GM20431 (cell line): ENCODE measurements around the gene CSRP2.

Experiments
- in situ Hi-C: fragments of 300-500 bp; cut with MseI, MboI; formaldehyde crosslinking; loops from one replicate; pipeline ENCODE4 v1.15.0; 2020; ENCODE audit warnings: low sequenced_read_pairs; ENCODE audit not compliant: unreplicated experiment

Gene CSRP2

DNA sequence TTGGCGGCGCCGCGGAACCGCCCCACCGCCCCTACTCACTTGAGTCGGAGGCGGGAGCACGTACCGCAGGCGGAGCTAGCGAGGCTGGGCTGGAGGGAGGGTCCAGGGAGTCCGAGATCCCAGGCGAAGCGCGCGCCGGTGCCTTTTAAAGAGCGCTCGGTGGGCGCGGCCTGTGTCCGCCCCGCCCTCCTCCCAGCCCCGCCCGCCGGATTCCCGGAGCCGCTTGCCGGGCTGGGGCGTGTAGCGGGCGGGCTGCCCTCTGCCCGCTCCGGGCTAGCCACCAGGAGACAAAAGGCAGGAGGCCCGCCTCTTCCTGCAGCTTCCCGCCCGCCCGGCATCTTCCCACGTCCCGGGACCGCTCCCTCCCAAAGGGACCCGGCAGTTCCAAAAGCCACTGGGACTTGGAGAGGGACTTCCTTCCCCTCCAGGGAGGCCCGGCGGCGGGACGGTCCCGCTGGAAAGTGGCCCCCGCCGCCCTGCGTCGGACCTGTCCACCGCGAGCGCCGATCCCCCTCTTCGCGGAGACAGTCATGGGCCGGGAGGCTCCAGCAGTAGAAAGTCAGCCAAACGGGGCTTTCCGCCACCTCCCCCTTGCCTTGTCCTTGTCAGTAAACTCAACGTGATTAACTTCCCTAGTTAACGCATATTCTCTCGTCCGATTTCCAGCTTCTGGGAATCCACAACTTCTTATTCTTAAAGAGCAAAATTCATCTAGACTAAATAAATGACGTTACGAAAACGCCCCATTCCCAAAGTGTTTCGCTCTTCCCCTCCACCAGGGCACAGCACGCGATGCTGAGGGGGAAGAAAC is at the start of gene CSRP2:
CSRP2 (minus strand) TSS at position 121 of the 811 bp plus-strand sequence. CDS start 12,759 bp downstream, outside the sequence.
- in situ Hi-C loops = no loop called here

DNA sequence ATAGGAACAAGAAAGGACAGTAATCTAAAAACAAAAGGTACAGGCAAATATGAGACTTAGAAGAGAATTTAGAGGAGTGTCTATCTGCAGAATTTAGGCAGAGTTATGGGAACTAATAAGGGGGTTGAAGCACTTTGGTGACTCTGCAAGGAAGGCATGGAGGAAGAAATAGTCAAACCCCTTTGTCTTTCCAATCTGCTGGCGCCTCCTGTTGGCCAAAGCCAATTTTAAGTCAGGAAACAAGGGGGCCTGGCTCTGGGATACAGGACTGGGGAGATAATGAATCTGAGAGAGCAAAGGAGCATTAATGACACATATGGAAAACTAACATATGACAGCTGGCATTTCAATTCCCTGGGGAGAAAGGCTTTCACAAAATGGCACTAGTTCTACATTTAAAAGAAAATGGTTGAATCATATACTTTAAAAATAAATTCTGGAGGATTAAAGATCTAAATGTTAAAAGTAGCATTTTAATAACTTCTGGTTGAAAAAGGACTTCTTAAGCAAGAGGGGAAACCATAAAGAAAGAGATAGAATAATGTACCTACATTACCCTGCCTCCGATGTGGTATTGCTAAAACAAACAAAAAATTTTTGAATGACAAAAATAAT is 48.5 kb upstream of the CSRP2 start:
- in situ Hi-C loops = loop anchor here (25.0 kb wide), 1 partner anchor 315 kb away; no protein-coding TSS in a partner anchor

- in situ Hi-C loops = loop anchor here (25.0 kb wide), 1 partner anchor 313 kb away; no protein-coding TSS in a partner anchor
Observed at GRCh38 chr12:76925135-76925534, 46.3 kb upstream of the CSRP2 start.

DNA sequence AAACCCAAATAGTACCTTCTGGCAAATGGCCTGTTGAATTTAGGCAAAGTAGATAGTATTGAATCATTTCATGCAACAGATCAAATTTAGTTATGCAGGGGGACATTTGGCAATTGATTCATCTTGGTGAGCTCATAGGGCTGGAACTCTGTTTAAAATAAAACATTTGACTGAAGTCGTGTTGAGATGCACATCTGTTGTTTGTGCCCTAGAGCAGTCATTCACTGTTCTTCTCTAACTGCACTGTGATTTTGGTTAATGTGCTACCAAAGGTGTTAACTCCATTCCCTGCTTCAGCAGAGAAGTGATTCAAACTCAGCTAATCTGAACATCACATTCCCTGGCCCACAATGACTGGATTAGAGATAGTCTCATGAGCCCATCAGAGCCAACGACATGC is 44.0 kb upstream of the CSRP2 start:
- in situ Hi-C loops = no loop called here

DNA sequence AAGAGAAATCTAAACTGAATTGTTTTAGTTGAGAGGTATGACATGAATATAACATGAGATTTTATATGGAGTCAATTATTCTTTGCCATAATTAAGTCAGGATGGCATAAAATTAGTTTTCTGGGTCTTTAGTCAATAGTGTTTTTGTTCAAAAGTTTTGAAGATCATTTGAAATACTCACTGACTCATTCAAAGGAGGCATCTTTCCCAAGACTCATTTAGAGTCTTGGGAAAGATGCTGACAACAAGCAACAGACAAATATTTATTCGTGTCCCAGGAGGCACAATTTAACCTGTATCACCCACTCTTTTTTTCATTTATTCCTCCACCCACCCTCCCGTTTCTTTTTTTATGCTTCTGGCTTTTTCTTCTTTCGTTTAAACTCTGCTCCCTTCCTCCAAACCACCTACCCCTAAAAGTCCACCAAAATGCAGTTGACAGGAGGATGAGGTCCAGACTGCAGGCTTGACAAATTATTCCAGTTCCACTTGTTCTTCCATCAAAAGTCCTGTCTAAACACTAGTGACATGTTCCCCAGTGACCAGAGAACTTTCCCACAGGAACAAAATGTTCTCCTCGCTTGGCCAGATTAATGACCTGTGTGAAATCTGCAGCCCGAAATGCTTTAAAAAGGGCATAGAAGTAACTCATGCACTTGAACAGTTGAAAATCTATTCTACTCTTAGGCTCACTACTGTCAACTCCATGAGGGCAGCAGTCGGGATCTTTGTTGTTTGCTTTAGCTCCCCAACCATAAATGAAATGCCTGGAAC is 43.3 kb upstream of the CSRP2 start:
- in situ Hi-C loops = no loop called here

DNA sequence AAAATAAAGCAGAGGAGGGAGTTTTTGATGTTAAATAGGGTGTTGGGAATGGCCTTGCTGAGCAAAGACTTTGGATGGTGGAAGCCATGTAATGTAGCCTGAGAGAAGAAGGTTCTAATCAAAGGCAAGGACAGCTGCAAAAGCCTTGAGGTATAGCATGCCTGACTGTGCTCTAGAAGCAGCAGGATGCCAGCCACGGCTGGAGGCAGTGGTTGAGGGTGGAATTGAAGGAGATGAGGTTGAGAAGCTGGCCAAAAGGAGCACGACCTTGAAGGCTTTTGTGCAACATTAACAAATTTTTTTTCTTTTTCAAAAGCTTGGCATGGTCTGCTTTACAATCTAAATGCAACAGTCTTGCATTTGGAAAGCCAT is 42.3 kb upstream of the CSRP2 start:
- in situ Hi-C loops = no loop called here

DNA sequence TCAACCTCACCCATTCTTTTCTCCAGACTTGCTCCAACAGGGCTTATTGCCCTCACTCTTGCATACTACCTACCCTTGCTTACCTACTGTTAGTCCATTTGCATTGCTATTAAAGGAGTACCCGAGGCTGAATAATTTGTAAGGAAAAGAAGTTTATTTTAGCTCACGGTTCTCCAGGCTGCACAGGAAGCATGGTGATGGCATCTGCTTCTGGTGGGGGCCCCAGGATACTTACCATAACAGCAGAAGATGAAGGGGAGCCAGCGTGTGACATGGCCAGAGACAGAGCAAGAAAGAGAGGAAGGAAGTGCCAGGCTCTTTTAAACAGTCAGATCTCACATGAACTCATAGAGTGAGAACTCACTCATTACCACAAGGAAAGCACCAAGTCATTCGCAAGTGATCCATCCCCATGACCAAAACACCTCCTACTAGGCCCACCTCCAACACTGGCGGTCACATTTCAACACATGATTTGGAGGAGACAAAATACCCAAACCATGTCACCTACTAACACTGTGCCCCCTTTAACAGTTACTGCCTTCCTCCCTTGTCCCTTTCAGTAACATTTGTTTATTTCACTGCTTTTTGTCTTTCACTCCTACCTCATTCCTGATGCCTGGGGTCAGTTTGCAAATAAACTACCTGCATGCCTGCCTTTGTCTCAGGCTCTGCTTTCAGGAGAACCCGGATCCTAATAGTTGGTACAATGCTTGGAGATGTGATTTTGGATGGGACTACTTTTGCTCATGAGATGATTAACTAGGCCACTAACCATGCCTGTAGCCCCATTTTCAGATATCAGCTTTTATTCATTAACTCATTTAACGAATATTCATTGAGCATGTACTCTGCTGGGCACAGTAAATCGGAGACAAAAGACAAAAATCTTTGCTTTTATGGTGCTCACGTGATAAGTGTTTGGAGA is 41.6 kb upstream of the CSRP2 start:
- in situ Hi-C loops = no loop called here

- in situ Hi-C loops = no loop called here
Observed at GRCh38 chr12:76919383-76920171, 40.8 kb upstream of the CSRP2 start.

DNA sequence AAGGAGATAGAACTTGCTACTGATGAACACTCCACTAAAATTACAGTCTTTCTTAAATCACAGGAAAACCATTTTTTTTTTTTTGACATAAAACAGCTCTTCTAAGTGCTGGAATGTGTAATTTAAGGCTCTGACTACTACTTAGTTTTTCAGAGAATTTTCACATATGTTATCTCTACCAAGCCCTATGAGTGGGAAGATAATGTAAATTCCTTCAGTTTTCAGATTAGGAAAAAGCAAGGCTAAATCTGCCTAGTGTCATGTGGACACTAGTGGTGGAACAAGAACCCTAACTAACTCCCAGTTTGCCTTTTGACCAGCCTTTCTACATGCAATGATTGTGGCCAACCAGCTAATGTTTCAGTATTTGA is 37.3 kb upstream of the CSRP2 start:
- in situ Hi-C loops = no loop called here

DNA sequence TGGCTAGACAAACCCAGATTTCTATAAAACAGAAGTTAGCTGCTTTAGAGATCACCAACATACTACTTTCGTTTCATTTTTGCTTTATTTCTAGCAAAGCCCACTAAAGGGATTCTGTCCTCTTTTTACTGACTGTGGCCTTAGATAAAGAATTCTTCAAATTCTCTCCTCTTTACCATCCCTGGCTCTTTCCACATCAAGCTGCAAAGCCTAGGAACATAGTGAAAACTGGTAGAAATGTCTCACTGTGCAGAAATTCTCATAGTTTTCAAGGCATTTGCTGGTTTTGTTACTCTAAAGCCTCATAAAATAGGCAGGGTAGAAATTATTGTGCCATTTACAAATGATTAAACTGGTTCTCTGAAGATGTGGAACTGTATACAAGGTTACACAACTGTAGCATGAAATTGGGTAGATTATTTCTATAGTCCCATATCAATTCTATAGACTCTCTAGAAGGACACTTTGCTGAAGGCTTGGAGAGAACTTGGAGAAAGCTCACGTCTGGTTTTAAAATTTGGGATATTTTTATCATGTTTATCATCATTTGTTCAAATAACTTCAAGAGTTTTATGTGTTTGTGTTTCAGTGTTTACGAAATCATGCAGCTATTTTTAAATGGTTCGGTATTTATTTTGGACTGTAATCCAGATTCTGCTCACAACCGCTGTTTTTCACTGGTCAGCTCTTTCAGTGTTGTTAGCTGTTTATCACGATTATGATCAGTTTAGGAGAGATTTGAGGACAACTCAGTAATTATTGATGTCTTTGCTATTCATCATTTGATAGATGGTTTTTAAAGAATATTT is 36.7 kb upstream of the CSRP2 start:
- in situ Hi-C loops = no loop called here

- in situ Hi-C loops = no loop called here
Observed at GRCh38 chr12:76914102-76914859, 35.5 kb upstream of the CSRP2 start.

DNA sequence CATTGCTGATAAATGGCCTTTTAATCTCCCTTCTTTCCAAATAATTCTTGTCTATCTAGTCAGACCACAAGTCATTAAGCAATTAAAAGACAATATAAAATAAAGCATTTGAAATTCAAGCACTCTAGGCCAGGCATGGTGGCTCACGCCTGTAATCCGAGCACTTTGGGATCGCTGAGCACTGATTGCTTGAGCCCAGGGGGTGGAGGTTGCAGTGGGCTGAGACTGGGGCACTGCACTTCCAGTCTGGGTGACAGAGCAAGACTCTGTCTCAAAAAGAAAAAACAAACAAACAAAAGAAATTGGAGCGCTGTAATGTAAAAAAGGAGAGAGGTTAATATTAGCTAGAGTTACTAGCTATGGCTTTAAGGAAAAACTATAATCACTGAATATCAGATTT is 30.5 kb upstream of the CSRP2 start:
- in situ Hi-C loops = no loop called here

- in situ Hi-C loops = no loop called here
Observed at GRCh38 chr12:76908303-76909017, 29.6 kb upstream of the CSRP2 start.

DNA sequence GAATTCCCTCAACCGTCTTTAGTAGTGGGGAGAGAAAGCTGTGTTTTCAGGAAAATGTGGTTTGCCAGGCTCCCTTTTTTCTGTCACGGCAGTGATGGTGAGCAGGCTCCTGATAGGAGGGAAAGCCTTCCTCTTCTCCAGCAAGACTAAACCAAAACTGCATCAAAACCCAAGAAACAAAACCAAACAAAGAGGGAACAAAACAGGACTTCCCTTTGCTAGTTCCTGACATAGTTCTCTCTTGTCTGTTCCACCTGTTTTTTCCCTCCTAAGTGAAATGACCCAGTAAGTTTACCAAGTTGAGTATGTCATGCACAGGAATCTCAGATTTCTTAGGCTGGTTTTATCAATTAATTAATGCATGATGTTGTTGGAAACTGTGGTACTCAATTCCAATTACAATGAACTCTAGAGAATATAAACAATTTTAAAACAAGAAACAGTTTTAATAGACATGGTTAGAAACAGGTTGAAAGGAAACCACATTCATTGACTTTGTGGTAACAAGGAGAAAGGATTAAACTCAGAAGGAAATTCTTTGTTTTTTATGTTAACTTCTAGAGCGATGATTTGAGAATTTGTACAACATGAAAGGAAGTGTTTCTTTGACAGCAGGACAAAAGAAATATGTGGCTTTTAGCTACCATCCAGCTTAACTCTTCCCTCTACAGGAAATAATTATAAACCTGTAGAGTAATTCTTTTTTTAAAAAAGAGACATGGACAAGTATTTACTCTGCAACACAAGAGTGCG is 23.0 kb upstream of the CSRP2 start:
- in situ Hi-C loops = no loop called here

- in situ Hi-C loops = no loop called here
Observed at GRCh38 chr12:76899522-76899921, 20.7 kb upstream of the CSRP2 start.

DNA sequence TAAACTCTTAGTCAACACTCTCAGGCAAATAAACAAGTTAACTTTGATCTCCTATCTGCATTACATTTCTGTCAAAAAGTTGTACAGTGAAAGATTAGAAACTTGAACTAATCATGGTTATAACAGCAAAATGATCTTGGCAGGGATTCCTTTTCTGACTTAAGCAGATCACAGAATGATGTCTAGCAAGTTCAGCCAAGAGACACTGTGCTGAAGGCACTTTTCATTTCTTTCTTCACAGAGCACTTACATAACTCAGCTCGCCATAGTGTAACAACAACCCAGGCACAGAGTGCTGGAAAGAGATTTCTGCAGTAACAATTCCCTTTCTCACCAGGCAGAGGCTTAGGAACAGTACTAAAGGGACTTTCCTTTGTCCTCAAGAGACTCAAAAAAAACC is 19.6 kb upstream of the CSRP2 start:
- in situ Hi-C loops = no loop called here
